OCI-LY3 (cell line): ENCODE data around the gene LARGE1.

Experiments
- H2AFZ ChIP-seq: fragments of 200-600, 300-600 bp; shearing (Covaris generic); 2 replicates; pipeline ENCODE4 v1.6.0; 2014; ENCODE audit warnings: antibody characterized with exemption, low read depth, low read length
- H3K27ac ChIP-seq: fragments of 200-600, 300-600 bp; sonication (generic); 2 replicates; pipeline ENCODE4 v1.5.1; 2014; ENCODE audit warnings: mild to moderate bottlenecking, low read length, moderate library complexity, mixed read lengths
- H3K27me3 ChIP-seq: fragments of 200-600, 300-600 bp; sonication (generic); 2 replicates; pipeline ENCODE4 v1.6.1; 2014; ENCODE audit warnings: low read depth, low read length, mixed read lengths
- H3K36me3 ChIP-seq: fragments of 200-600, 300-600 bp; sonication (generic); replicated peaks from 2 replicates; pipeline ENCODE3; 2014; ENCODE audit warnings: low read depth, low read length, mixed read lengths
- H3K4me1 ChIP-seq: fragments of 300-600, 200-600 bp; sonication (generic); 2 replicates; pipeline ENCODE4 v1.6.1; 2014; ENCODE audit warnings: low read length, mixed read lengths
- H3K4me2 ChIP-seq: fragments of 200-600, 300-600 bp; sonication (generic); 2 replicates; pipeline ENCODE4 v1.6.1; 2014; ENCODE audit warnings: low read length, mixed read lengths
- H3K4me3 ChIP-seq: fragments of 300-600, 200-600 bp; sonication (generic); 2 replicates; pipeline ENCODE4 v1.5.1; 2014; ENCODE audit warnings: antibody characterized with exemption, mild to moderate bottlenecking, low read length, moderate library complexity
- H3K79me2 ChIP-seq: fragments of 300-600, 200-600 bp; shearing (Covaris generic); 2 replicates; pipeline ENCODE4 v1.6.1; 2014; ENCODE audit warnings: mild to moderate bottlenecking, low read length, mixed read lengths
- H3K9ac ChIP-seq: fragments of 300-600, 200-600 bp; shearing (Covaris generic); 2 replicates; pipeline ENCODE4 v1.6.0; 2014; ENCODE audit warnings: mild to moderate bottlenecking, low read length, moderate library complexity
- H3K9me3 ChIP-seq: fragments of 200-600, 300-600 bp; shearing (Covaris generic); 2 replicates; pipeline ENCODE4 v1.6.1; 2014; ENCODE audit warnings: low read length, mixed read lengths; ENCODE audit not compliant: insufficient read depth
- H4K20me1 ChIP-seq: fragments of 200-600, 300-600 bp; sonication (generic); 2 replicates; pipeline ENCODE4 v1.6.1; 2016; ENCODE audit warnings: low read length, mixed read lengths; ENCODE audit not compliant: insufficient read depth
- EZH2phosphoT487 ChIP-seq: fragments of 200-600 bp; shearing (Covaris generic); IDR thresholded peaks from 2 replicates; pipeline ENCODE4 v1.6.1; 2018; ENCODE audit warnings: antibody characterized with exemption, mixed run types, low read depth
- TF ChIP-seq, protein P1 (sequence below): fragments of 200-600, 300-600 bp; sonication (generic); IDR thresholded peaks from 2 replicates; pipeline ENCODE4 v1.5.1; 2014; ENCODE audit warnings: antibody characterized with exemption, low read length, low read depth

Gene LARGE1

GRCh38 chr22:33578752-33579151 is 341.5 kb downstream of the LARGE1 start:
- Histone ChIP-seq H3K4me1 (peaks cover 5% of the 10 kb centered on the region), H3K27ac (no peak overlapping the region), H3K27me3 (no peaks in the 10 kb centered on the region; the same call in 1 of the 2 replicates), H3K9ac (no peak overlapping the region), H3K79me2 (no peaks in the 10 kb centered on the region), H4K20me1 (peaks cover 9% of the 10 kb centered on the region; the same call in 1 of the 2 replicates), H3K36me3 (no peaks in the 10 kb centered on the region), H2AFZ (no peak overlapping the region), H3K4me2 (no peak overlapping the region), H3K9me3 (no peaks in the 10 kb centered on the region), H3K4me3 (no peak overlapping the region)
- TF ChIP-seq, protein P1, sequence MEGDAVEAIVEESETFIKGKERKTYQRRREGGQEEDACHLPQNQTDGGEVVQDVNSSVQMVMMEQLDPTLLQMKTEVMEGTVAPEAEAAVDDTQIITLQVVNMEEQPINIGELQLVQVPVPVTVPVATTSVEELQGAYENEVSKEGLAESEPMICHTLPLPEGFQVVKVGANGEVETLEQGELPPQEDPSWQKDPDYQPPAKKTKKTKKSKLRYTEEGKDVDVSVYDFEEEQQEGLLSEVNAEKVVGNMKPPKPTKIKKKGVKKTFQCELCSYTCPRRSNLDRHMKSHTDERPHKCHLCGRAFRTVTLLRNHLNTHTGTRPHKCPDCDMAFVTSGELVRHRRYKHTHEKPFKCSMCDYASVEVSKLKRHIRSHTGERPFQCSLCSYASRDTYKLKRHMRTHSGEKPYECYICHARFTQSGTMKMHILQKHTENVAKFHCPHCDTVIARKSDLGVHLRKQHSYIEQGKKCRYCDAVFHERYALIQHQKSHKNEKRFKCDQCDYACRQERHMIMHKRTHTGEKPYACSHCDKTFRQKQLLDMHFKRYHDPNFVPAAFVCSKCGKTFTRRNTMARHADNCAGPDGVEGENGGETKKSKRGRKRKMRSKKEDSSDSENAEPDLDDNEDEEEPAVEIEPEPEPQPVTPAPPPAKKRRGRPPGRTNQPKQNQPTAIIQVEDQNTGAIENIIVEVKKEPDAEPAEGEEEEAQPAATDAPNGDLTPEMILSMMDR = no peak
- TF ChIP-seq EZH2phosphoT487 = no peak

DNA sequence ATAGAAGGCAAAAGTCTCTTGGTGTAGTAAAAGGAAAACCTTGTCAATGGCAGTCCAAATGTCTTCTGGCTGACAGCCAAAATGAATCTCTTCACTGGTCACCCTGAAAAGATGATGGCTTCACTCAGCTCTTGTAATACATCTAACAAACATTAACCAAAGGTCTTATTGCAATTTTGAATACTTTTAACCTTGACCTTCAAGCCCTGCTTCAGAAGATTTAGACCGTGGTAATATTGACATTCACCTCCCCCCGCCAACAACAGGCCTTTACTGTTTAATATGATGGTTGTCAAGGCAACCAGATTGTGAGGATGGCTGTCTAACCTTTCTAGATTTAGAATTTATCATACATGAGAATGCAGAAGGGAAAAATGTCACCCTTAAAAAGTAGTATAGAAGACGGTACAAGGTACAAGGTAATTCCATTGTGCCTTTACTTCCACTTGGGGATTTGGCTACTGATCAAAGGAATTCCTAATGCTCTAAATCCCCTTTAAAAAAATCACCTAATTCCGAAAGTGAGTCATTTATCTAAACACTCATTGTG is 342.3 kb downstream of the LARGE1 start:
- no peak overlapping the region for H2AFZ ChIP-seq
- H3K79me2 ChIP-seq = no peaks in the 10 kb centered on the region
- no peak overlapping the region for H3K4me3 ChIP-seq
- no peak overlapping the region for H3K4me2 ChIP-seq
- H3K27ac ChIP-seq = no peak overlapping the region
- no peak overlapping the region for H3K9ac ChIP-seq
- peaks cover 5% of the 10 kb centered on the region; the same call in 1 of the 2 replicates for H4K20me1 ChIP-seq
- H3K27me3 ChIP-seq = no peaks in the 10 kb centered on the region; the same call in 1 of the 2 replicates
- peaks cover 14% of the 10 kb centered on the region for H3K4me1 ChIP-seq
- TF ChIP-seq EZH2phosphoT487 = no peak
- TF ChIP-seq, protein P1 = no peak
- H3K36me3 ChIP-seq = no peaks in the 10 kb centered on the region
- no peaks in the 10 kb centered on the region for H3K9me3 ChIP-seq

- H3K27ac ChIP-seq = no peak overlapping the region
- peaks cover 15% of the 10 kb centered on the region for H3K4me1 ChIP-seq
- no peaks in the 10 kb centered on the region for H3K36me3 ChIP-seq
- H3K79me2 ChIP-seq = no peaks in the 10 kb centered on the region
- no peaks in the 10 kb centered on the region; the same call in 1 of the 2 replicates for H3K27me3 ChIP-seq
- H4K20me1 ChIP-seq = no peaks in the 10 kb centered on the region
- no peaks in the 10 kb centered on the region for H3K9me3 ChIP-seq
- H2AFZ ChIP-seq = no peak overlapping the region
- H3K9ac ChIP-seq = no peak overlapping the region
- no peak overlapping the region for H3K4me2 ChIP-seq
- no peak overlapping the region for H3K4me3 ChIP-seq
- TF ChIP-seq, protein P1 = no peak
- no peak for TF ChIP-seq EZH2phosphoT487
These were observed 344.1 kb downstream of the LARGE1 start for GRCh38 chr22:33576205-33576604.

- Histone ChIP-seq H3K9me3 (no peaks in the 10 kb centered on the region), H3K36me3 (no peaks in the 10 kb centered on the region), H4K20me1 (no peaks in the 10 kb centered on the region), H3K27ac (no peak overlapping the region), H3K4me3 (no peak overlapping the region), H3K27me3 (no peaks in the 10 kb centered on the region; the same call in 1 of the 2 replicates), H3K4me1 (peaks cover 15% of the 10 kb centered on the region), H3K9ac (no peak overlapping the region), H3K4me2 (no peak overlapping the region), H2AFZ (no peak overlapping the region), H3K79me2 (no peaks in the 10 kb centered on the region)
- TF ChIP-seq, protein P1 = no peak
- no peak for TF ChIP-seq EZH2phosphoT487
These were observed 344.5 kb downstream of the LARGE1 start for GRCh38 chr22:33575771-33576170.
